ENCODE data around the gene ZNF345.

The ZNF345 gene

GRCh38 chr19:36850559-36851442 lies at the start of gene ZNF345:
TSS of gene ZNF345 (plus strand) at chr19:36850876. CDS start at chr19:36876831, 25,955 bp downstream.
- peak within 1 kb of the TSS; percentile 80 for H3K4me3 ChIP-seq (ENCODE audit: low read depth, low read length)
- TF ChIP-seq CTCF (IDR thresholded peaks at IDR 0.05; ENCODE audit: borderline replicate concordance, insufficient read depth, low read depth, low read length) = no peak

DNA sequence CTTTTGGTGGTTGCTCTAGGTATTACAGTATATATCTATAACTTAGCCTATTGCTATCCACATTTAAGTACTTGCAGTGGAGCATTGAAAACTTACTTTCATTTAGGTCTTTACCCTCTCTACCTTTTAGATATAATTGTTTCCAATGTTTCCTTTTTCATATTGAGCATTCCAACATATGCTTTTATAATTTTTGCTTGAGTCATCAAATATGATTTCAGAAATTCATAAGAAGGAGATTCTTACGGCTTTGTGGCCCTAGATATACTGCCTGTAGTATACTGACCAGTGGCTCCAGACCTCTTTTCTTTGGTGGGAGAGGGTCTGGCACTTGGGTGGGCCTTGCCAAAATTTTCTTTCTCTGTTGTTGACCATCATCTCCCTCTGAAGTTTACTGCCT lies 45.3 kb upstream of the ZNF345 start:
- H3K4me3 ChIP-seq (ENCODE audit: low read depth, low read length) = no peak overlapping the region
- TF ChIP-seq CTCF (IDR thresholded peaks at IDR 0.05; ENCODE audit: borderline replicate concordance, insufficient read depth, low read depth, low read length) = no peak

DNA sequence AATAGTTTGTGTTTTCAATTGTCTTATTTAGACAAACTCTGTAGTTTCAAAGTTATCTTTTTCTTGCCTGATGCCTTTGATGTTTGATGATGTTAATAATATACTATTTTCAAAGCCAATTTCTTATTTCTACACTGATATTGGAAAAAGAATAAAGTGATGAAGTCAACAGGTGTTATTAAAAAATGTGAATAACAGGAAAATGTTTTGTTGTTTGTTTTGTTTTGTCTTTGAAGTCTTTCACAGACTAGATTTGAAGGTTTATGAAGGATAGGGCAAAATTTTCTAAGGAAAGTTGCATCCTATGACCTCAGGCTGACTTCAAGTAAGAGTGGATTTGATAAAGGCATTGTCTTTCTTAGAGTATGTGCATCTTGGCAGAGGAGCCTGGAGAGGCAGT lies 43.6 kb upstream of the ZNF345 start:
- TF ChIP-seq CTCF (IDR thresholded peaks at IDR 0.05; ENCODE audit: borderline replicate concordance, insufficient read depth, low read depth, low read length) = no peak
- H3K4me3 ChIP-seq (ENCODE audit: low read depth, low read length) = no peak overlapping the region

- H3K4me3 ChIP-seq (ENCODE audit: low read depth, low read length) = no peak overlapping the region
- no peak for TF ChIP-seq CTCF (IDR thresholded peaks at IDR 0.05; ENCODE audit: borderline replicate concordance, insufficient read depth, low read depth, low read length)
These were observed 31.5 kb upstream of the ZNF345 start for GRCh38 chr19:36819130-36819630.

- H3K4me3 ChIP-seq (ENCODE audit: low read depth, low read length) = no peak overlapping the region
- no peak for TF ChIP-seq CTCF (IDR thresholded peaks at IDR 0.05; ENCODE audit: borderline replicate concordance, insufficient read depth, low read depth, low read length)
These were observed 28.9 kb upstream of the ZNF345 start for GRCh38 chr19:36821758-36822157.

- TF ChIP-seq CTCF (IDR thresholded peaks at IDR 0.05; ENCODE audit: borderline replicate concordance, insufficient read depth, low read depth, low read length) = no peak
- H3K4me3 ChIP-seq (ENCODE audit: low read depth, low read length) = no peak overlapping the region
These were observed 17.2 kb upstream of the ZNF345 start for GRCh38 chr19:36833430-36833829.

Measured in GM12875 (cell line).